CD4-positive, alpha-beta T cell treated with Interleukin-2 at 100 ng/mL for 4 hours (primary cell): ENCODE measurements around the gene BTBD2.
"Not testable (repeated sequence)": the region's sequence is repeated elsewhere in the genome, so short reads cannot be mapped to it uniquely, and the experiment has no call there.

ENCODE experiments used
- DNase-seq: peaks from one replicate; pipeline ENCODE4 v3.0.0-alpha.2; 2020; ENCODE audit warnings: low spot score

BTBD2 gene

DNA sequence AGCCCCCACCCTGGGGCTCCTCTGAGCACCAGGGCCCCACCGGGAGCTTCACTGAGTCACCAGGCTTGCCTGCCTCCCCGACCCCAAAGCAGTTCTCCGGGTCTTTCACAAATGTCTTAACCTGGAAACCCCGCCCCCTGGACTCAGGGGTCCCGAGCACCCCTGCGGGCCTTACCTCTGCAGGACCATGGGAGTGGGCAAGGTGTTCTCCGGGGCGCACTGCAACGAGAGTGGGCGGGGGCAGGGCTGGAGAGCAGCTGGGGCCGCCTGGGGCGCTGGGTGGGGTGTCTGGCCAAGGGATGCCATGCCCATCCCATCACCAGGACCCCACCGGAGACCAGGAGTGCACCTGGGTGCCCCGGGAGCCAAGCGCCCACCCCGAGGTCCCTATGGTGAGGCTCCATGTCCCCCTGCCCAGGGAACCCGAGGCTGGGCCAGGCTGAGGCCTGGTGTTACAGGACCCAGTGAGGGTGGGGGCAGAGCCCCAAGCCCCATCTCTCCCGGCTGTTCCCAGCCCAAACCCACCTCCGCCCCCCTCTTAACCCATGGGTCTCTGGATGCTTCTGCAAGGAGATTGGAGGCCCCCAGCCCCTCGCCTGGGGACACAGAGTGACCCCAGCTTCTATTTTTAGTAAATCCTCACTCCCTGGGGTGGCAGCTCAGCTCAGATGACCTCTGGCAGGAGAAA, 24.6 kb upstream of the BTBD2 start:
- no peak for DNase-seq

DNA sequence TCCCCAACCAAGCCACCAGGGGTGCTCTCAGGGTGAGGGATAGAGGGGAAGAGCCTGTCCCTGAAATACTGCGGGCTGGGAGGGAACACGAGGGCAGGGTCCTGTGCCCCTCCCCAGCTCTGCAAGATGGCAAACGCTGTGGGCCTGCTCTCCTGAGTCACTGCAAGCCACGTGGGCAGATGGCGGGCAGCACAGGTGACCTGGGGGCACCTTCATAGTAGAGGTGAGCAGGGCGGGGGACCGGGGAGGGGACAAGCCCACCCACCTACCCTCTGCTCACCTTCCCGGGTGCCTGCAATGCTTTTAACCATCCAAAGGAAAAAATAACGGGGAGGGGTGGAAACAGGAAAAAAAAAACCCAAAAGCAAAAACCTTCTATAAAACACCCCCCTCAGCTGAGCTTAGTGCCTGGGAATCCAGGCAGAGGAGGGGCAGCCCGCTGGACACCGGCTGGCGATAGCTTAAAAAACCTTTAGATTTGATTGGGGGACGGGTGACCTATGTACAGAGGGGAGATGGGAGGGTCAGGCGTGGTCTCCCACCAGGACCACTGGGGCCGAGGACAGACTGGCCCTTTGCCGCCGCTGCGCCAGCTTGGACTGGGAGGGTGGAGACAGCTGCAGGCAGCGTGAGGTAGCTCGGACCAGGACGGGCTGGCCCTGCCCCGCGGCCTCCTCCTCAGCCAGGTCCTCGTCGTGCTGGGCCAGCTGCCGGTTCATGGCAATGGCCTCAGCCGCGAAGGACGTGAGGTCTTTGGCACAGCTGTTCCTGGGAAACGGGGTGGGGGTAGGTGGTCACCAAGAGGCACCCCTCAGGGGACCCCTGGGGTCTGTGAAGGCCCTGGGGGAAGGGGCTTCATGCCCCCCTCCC, 23.8 kb upstream of the BTBD2 start:
- no peak for DNase-seq

DNA sequence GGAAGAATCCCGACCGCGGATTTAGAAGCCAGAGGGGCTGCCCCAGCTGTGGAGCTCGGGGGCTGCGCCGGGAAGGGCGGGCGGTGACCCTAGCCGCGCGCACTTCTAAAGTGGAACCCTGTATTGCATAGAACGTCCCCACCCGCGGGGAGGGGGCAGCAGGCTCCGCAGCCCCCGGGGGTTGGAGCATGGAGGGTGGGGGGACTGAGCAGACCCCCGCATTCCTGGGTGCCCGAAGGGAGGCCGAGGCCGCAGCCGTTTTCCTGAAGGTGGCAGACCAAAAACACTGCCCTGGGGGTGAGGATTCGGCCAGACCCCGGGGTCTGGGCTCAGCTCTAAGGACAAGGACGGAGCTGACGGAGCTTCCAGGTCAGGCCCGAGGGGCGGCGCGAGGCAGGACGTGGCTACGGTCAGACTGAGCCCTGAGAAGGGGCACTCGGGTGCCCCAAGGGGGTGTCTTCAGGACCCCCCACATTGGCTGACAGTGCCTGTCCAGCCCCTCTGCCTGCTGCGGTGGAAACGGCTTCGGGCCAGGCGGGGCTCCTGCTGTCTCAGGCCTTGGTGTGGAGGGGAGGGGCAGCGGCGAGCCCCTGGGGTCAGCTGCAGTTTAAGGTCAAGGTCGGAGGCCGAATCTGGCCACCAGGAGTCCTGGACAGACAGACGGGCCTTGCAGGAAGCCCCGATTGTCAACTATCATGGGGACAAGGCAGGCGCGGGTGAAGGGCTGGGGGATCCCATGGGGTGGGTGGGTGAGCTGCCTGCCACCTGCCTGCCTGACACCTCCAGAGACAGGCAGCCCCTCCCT, 23.0 kb upstream of the BTBD2 start:
- no peak for DNase-seq

DNA sequence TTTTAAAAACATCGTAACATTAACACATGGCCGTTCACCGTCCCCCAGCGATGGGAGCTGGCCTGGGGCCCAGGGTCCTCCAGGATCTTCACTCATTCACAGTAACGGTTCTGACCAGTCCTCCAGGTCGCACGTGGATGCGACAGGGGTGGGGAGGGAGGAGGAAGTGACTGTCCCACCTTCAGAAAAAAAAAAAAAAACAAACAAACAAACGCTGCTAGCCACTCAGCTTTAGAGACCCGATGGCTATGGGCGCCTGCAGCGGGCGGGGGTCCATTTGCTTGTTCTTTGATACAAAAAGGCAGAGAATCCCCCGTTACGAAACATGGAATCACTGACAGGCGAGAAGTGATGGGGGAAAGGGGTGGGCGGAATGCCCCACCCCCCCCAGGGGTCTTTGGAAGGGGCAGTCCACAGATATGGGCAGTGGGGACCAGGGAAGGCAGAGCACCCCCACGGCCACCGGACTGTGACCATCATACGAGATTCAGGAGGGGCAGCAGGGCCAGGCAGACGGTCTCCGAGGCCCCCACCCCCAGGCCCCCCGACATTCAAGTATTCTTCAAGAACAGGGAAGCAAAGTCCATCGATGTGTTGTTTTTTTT, 22.2 kb upstream of the BTBD2 start:
- DNase-seq, result no peak

DNA sequence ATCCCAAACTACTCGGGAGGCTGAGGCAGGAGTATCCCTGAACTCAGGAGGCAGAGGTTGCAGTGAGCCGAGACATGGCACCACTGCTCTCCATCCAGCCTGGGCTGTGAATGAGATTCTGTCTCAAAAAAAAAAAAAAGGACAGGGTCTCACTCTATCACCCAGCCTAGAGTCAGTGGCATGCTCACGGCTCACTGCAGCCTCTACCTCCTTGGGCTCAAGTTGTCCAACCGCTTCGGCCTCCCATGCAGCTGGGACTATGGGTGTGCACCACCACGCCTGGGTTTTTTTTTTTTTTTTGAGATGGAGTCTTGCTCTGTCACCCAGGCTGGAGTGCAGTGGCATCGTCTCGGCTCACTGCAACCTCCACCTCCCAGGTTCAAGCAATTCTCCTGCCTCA, 20.9 kb upstream of the BTBD2 start:
- DNase-seq, result no peak

DNA sequence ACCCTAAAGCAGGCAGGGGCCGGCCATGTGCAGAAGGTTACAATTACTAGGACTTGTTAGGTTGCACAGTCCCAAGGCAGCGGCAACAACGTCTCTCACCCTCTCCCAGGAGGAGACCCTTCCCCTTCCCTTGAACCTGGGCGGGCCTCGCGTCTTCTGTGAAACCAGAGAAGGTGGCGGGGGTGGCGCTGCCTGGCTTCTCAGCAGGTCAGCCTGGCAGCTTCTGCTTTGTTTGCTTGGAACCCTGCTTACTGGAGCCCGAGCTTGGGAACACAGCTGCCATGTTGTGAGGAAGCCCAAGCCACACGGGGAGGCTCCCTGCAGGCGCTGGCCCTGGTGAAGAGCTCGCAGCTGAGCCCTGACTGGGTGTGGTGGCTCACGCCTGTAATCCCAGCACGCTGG, 20.1 kb upstream of the BTBD2 start:
- DNase-seq, result no peak

DNA sequence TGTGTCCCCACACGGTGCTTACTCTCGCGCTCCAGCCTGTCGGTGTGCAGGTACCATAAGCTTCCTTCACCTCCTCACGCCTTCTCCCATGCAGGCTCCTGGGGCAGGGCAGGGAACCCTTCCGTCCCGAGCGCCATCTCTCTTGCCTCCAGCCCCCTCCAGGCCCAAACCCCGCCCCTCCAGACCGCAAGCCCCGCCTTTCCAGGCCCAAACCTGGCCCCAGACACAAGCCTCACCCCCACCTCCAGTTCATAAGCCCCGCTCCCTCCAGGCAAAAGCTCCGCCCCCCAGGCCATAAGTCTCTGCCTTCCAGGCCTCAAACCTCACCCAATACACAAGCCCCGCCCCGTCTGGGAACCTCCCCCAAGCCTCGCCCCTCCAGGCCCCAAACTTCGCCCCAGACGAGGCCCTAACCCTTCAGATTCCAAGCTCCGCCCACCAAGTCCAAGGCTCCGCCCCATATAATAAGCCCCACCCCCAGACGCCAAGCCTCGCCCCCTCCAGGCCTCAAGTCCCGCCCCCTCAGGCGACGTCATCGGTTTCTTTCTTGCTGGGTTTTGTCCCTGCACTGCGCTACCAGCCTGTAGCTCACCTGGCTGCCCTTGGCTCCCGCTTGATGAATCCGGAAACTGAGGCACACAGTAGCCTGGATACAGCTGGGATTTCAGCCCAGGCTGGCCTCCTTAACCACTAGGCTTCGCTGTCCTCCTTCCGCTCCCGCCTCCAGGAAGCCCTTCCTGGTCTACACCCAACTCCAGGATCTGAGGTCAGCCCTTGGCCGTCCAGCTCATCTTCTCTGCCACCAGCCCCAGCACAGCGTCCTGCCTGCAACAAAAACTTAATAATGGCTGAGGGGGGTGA, 19.4 kb upstream of the BTBD2 start:
- DNase-seq, result peak; percentile 44

DNA sequence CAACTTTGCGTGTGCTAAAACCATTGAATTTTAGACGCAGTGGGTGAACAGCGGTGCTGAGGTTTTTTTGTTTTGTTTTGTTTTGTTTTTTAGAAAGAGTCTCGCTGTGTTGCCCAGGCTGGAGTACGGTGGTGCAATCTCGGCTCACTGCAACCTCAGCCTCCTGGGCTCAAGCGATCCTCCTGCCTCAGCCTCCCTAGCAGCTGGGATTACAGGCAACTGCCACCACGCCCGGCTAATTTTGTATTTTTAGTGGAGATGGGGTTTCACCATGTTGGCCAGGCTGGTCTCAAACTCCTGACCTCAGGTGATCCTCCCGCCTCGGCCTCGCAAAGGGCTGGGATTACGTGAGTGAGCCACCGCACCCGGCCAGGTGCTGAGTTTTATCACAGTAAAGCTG, 18.7 kb upstream of the BTBD2 start:
- DNase-seq, result not testable (repeated sequence)

DNA sequence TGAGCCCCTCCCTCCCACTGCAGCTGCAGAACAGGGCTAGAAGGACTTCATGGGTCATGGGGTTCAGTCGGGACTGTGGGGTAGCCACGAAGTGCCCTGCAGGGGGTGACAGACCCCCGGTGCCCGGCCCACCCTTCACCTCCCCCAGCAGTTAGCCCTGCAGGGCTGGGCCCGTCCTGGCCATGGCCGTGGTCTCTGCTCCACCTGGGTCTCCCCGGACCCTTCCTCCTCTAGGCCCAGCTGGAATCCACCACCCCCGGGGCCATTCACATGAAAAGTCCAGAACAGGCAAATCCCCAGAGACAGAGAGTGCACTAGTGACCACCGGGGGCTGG, 18.3 kb upstream of the BTBD2 start:
- DNase-seq, result no peak

DNA sequence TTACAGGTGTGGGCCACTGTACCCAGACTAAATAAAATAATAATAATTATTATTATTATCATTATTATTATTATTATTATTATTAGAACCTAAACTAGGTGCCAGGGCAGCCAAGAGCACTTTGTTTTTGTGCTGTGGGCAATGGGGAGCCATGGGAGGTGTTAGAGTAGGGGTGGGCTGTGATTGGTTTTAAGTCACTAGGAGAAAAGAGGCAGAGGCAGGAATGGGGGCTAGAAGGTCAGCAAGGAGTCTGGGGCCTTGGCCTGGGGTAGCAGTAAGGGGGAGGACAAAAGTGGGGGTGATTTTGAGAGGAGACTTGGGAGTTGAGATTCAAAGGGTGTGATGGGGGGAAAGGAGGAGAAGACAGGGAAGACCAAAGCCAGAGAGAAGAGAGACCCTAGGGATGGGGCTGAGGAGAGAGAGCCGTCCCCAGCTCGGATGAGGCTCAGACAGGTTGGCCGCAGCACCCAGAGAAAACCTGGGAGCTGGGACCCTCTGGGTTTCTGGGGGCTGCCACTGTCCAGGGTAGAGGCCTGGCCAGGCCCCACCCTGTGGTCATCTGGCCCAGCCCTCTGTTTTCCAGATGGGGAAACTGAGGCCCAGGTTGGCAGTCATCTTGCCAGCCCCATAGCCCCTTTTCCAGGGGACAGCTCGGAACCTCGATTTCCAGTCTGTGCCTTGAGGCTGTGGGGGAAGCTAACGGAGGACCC, 17.8 kb upstream of the BTBD2 start:
- DNase-seq, result no peak

DNA sequence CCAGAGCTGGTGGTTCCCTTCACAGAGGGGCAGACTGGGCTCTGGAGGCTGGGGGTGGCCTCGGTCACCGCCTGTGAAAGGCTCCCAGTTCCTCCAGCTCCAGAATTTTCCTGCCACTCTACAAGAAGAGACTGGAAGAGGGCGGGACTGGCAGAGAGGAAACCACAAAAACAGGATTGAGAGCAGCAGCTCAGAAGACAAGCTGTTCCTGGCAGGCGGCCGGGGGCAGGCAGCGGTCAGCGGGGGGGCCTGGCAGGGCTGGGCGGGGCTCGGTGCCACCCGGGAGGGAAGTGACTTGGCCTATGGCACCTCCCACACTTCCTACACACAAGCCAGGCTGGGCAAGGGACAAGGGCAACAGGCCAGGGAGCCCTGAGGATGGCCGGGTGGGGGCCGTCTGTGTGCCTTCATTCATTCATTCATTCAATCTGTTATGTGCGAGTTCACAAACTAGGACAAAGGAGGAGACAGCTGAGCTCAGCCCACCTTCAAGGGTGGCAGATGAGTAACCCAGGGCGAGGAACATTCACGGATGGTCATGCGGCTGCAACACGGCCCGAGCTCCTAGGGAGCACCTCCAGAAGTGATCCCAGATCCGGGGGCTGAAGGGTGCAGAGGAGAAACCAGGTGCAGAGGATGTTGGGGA, 16.9 kb upstream of the BTBD2 start:
- DNase-seq, result peak; percentile 37

DNA sequence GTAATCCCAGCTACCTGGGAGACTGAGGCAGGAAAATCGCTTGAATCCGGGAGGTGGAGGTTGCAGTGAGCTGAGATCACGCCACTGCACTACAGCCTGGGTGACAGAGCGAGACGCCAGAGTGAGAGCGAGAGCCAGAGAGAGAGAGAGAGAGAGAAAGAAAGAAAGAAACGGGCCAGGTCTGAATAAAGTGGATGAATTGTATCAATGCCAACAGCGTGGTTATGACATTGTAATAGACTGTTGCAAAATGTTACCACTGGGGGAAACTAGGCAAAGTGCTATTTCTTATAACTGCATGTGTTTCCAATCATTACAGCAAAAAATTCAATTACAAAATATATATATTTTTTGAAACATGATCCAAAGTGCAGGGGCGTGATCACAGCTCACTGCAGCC, 11.8 kb upstream of the BTBD2 start:
- no peak for DNase-seq

DNA sequence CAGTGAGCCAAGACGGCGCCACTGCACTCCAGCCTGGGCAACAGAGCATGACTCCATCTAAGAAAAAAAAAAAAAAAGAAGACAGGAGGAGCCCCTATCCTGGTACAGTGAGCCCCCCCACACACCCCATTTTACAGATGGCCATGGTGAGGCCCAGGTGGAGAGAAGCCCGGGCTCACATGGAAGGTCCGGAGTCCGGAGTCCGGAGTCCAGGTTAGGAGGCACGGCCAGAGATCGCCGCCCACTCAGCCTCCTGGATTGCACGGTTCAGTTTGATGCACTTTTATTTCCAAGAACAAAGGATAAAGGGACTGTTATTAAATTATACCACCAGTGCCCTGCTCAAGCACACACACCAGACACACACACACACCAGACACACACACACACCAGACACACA, 11.3 kb upstream of the BTBD2 start:
- DNase-seq, result no peak

DNA sequence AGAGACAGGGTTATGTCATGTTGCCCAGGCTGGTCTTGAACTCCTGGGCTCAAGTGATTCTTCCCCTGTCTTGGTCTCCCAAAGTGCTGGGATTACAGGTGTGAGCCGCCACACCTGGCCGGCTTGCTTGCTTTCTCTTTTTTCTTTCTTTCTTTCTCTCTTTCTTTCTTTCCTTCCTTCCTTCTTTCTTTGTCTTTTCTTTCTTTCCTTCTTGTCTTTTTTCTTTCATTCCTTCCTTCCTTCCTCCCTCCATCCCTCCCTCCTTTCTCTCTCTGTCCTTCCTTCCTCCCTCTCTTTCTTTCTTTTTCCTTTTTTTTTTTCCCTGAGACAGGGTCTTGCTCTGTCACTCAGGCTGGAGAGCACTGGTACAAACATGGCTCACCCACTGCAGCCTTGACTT, 6.8 kb upstream of the BTBD2 start:
- no peak for DNase-seq

DNA sequence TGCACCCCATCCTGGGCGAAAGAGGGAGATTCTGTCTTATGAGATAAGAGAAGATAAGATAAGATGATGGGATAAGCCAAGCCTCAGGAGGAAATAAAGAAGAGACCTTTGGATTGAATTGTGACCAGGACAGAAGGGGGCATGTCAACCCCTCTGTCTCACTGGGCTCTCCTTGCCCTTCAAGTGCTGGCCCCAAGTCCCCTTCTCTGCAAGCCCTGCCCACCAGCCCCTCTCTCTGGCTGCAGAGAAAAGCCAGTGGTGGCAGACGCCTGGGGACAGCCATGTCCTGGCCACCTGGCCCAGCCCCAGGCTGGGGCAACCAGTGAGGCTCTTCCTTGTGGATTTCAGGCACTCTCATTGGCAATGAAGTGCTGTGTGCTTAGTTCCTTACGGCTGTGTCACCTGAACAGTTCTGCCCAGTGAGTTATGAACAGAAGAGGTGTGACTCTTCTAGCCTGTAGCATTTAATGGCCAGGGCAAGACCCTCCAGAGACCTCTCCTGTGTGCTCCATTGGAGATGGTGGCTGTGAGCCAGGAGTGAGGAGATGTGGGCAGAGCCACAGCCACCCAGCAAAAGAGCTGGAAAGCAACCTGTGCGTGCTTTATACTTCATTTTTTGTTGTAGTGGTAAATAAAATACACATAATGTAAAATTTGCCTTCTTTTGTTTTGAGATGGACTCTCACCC, 6.1 kb upstream of the BTBD2 start:
- no peak for DNase-seq

DNA sequence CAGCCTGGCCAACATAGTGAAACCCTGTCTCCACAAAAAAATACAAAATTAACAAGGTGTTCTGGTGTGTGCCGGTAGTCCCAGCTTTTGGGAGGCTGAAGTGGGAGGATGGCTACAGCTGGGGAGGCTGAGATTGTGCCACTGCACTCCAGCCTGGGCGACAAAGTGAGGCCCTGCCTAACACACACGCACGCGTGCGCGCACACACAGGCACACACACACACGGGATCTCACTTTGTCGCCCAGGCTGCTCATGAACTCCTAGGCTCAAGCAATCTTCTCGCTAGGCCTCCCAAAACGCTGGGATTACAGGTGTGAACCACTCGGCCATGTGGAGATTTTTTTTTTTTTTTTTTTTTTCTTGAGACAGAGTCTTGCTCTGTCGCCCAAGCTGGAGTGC, 3.2 kb upstream of the BTBD2 start:
- no peak for DNase-seq

DNA sequence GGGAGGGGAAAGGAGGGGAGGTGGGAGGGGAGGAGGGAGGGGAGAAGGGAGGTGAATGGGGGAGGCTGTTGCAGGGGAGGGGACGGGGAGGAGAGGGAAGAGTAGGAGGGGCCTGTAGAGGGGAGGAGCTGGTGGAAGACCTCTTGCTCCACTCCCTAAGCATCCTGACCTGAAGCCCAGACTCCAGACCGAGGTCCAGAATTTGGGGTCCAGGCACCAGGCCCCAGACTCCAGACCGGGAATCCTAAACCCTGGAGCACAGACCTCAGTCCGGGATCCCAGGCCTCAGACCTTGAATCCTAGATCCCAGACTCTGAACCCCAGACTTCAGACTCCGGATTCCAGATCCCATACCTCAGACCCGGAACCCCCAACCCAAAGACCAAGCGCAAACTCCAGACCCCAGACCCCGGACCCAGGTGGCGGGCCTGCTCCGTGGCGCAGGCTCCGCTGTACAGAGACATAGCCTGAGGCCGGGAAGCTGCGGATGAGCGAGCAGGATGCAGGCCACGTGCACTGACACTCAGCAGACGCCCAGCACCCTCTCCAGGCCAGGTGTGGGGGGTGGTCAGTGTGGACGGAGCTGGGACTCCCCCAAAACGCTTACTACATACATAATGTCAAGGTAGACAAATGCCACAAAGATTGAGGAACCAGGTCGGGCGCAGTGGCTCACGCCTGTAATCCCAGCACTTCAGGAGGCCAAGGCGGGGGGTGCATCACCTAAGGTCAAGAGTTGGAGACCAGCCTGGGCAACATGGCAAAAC, 710 bp upstream of the BTBD2 start:
- peak; percentile 69 for DNase-seq

DNA sequence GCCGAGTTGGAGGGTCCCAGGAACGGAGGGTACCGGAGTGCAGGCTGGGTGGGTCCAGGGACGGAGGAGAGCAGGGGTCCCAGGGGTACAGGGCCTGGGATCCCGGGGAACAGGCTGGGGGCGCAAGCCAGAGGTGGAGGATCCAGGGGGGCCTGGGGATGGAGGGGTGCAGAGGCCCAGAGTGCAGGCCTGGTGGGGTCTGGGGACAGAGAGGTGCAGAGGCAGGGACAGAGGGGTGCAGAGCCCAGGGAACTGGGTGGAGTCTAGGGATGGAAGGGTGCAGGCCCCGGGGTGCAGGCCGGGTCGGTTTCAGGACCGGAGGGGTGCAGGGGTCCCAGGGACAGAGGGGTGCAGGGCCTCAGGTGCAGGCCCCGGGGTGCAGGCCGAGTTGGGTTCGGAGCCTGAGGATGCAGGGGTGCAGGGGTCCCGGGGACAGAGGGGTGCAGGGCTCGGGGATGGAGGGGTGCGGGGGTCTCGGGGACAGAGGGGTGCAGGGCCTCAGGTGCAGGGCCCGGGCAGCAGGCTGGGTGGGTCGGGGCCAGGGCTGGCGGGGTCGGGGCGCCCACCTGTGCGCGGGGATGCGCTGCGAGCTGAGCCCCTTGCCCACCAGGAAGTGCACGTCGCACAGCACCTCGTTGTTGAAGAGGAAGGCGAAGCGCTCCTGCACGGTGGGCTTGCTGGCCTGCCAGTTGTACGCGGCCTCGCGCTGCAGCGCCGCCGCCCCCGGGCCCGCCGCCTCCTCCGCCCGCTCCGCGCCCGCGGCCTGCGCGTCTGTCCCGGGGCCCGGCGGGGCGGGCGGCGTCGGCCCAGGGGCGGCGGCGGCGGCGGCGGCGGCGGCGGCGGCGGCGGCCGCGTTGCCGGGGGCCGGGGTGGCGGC, 545 bp downstream of the BTBD2 start:
- no peak for DNase-seq
